ENCODE results near the gene CDCA3.

GRCh38 chr12:6899837-6900519 is 48.9 kb upstream of the CDCA3 start:
- TF ChIP-seq GATA3 (IDR thresholded peaks at IDR 0.05; ENCODE audit: low read depth, low read length) = no peak
- TF ChIP-seq GATA2 (IDR thresholded peaks at IDR 0.05; ENCODE audit: low read depth, low read length) = no peak

All from SH-SY5Y (cell line).